HepG2 (cell line): ENCODE measurements around the gene TSGA10. TPM values are rescaled to one million over a fixed set of nuclear protein-coding genes. Genes with fewer than 3 reads are reported as not detected.
"Not testable (repeated sequence)": the region's sequence is repeated elsewhere in the genome, so short reads cannot be mapped to it uniquely, and the experiment has no call there.

Experiments used
- ATAC-seq: fragments of 200-7000 bp; cut with Tn5 transposase; 3 replicates; pipeline ENCODE4 v1.9.1; 2020; ENCODE audit warnings: mild to moderate bottlenecking, moderate library complexity
- BruUV-seq: library from RNA; stranded (reverse); fragments of 400-500 nt; replicated peaks from 2 replicates; lab custom pipeline; 2021; lab: Mats Ljungman, UMichigan
- CTCF ChIA-PET: fragments of 300-600 bp; formaldehyde crosslinking; extraction: SDS; loops from one replicate; lab custom pipeline; 2021; ENCODE audit warnings: low total read pairs, inconsistent platforms, low intra/inter-chr PET ratio; lab: Yijun Ruan, JAX
- POLR2A ChIA-PET: fragments of 350-600 bp; sonication (Branson Sonifier 250); formaldehyde crosslinking; loops from one replicate; lab custom pipeline; 2020; ENCODE audit warnings: antibody characterized with exemption, inconsistent platforms; lab: Yijun Ruan, JAX
- DNase-seq: peaks from one replicate; pipeline ENCODE4 v3.0.0-alpha.2; 2015; ENCODE audit warnings: low spot score
- FAIRE-seq: peaks from 3 replicates; lab custom pipeline; 2011; peaks lifted over from hg19 to GRCh38; lab: Jason Lieb, UNC
- H2AFZ ChIP-seq: one replicate; pipeline ENCODE4 v1.6.1; 2011; ENCODE audit warnings: low read length, inconsistent platforms
- H3K27ac ChIP-seq: fragments of 300-600 bp; 3 replicates; pipeline ENCODE4 v1.8.0; 2011; ENCODE audit warnings: mixed run types, mild to moderate bottlenecking, mixed read lengths, low read length, inconsistent platforms; ENCODE audit not compliant: insufficient read depth; ENCODE audit errors: extremely low read length
- H3K27me3 ChIP-seq, 2 experiments: fragments of 200-600 bp in 1 of 2; 2 replicates in 1 of 2; 3 replicates in 1 of 2; pipeline versions ENCODE4 v1.6.0 to v1.8.0; 2011; ENCODE audit warnings: low read length in 2 of 2, mild to moderate bottlenecking in 2 of 2, moderate library complexity in 2 of 2, inconsistent platforms in 1 of 2; ENCODE audit not compliant: insufficient read depth in 2 of 2, control insufficient read depth in 1 of 2
- H3K36me3 ChIP-seq, 2 experiments: fragments of 200-600 bp in 1 of 2; replicated peaks in 1 of 2; 2 replicates in 1 of 2; 3 replicates in 1 of 2; pipeline versions ENCODE4 v1.5.1 to v1.8.0; 2011; ENCODE audit warnings: low read length in 2 of 2, inconsistent platforms in 1 of 2; ENCODE audit not compliant: insufficient read depth in 2 of 2, control insufficient read depth in 1 of 2
- H3K4me1 ChIP-seq: 2 replicates; pipeline ENCODE4 v1.5.1; 2012; ENCODE audit warnings: low read length, inconsistent platforms; ENCODE audit not compliant: insufficient read depth
- H3K4me2 ChIP-seq: 2 replicates; pipeline ENCODE4 v1.6.0; 2011; ENCODE audit warnings: low read depth, low read length, inconsistent platforms
- H3K4me3 ChIP-seq, 3 experiments: fragments of 200-600 bp in 1 of 3; sonication (generic), shearing (Covaris generic) in 1 of 3; replicated peaks in 1 of 3; 2 replicates each; pipeline ENCODE4 v1.5.1; 2011 to 2016; ENCODE audit warnings: low read length in 3 of 3, inconsistent platforms in 2 of 3, low read depth in 2 of 3, mild to moderate bottlenecking in 2 of 3, control low read depth in 1 of 3, mixed read lengths in 1 of 3; ENCODE audit not compliant: insufficient read depth in 1 of 3
- H3K79me2 ChIP-seq: one replicate; pipeline ENCODE4 v1.6.1; 2011; ENCODE audit warnings: low read length, inconsistent platforms; ENCODE audit not compliant: insufficient read depth
- H3K9ac ChIP-seq: 2 replicates; pipeline ENCODE4 v1.6.0; 2011; ENCODE audit warnings: mild to moderate bottlenecking, low read depth, low read length, inconsistent platforms; ENCODE audit not compliant: insufficient read depth
- H3K9me3 ChIP-seq: 2 replicates; pipeline ENCODE4 v1.5.1; 2012; ENCODE audit warnings: mild to moderate bottlenecking, low read length
- H4K20me1 ChIP-seq: 2 replicates; pipeline ENCODE4 v1.6.0; 2011; ENCODE audit warnings: inconsistent platforms, mild to moderate bottlenecking, low read length, moderate library complexity; ENCODE audit not compliant: insufficient read depth
- FOSL2 ChIP-seq: sonication (generic); formaldehyde crosslinking; IDR thresholded peaks from 2 replicates; pipeline ENCODE4 v1.4.0; 2020; ENCODE audit warnings: missing genetic modification reagents
- ZNF674 ChIP-seq: sonication (generic); formaldehyde crosslinking; IDR thresholded peaks from 2 replicates; pipeline ENCODE4 v1.5.0; 2020; ENCODE audit warnings: low read depth, mild to moderate bottlenecking, missing genetic modification reagents
- ZNF770 ChIP-seq: sonication (generic); formaldehyde crosslinking; IDR thresholded peaks from 2 replicates; pipeline ENCODE4 v1.5.0; 2020; ENCODE audit warnings: mild to moderate bottlenecking, missing genetic modification reagents
- WGBS: methylation state at CpG from one replicate; pipeline ENCODE4 v1.1.6; 2017; ENCODE audit warnings: low lambda C conversion rate; 5-methylcytosine and 5-hydroxymethylcytosine counted together
- in situ Hi-C: cut with HindIII; loops from 2 replicates; pipeline ENCODE4 v1.10.0; 2017; ENCODE audit warnings: low pct_unique_long_range_greater_than_20kb; ENCODE audit not compliant: extremely low pct_ligation_motif_present
- intact Hi-C: fragments of 100-400 bp; cut with micrococcal nuclease; formaldehyde crosslinking; loops from one replicate; pipeline ENCODE4 v1.10.0; 2022; ENCODE audit not compliant: unreplicated experiment
- polyA plus RNA-seq, 8 experiments: library from polyadenylated mRNA; depleted of rRNA in 3 of 8; stranded (reverse) in 7 of 8; unstranded in 1 of 8; fragments of >200 nt; fragmentation: Illumina TruSeq in 4 of 8; extraction: Trizol in 4 of 8; gene quantifications; 2 replicates each; pipeline versions ENCODE4 v1.2.1 to v1.2.3, GENCODE V29; 2011 to 2016; ENCODE audit warnings: low read depth in 4 of 8, missing spikeins in 1 of 8, mixed read lengths in 1 of 8; ENCODE audit not compliant: insufficient read depth in 1 of 8
- total RNA-seq, 5 experiments: library from RNA; depleted of rRNA; stranded (reverse); fragments of >200 nt; fragmentation: Illumina TruSeq; extraction: Trizol; gene quantifications; 2 replicates each; pipeline ENCODE4 v1.2.3, GENCODE V29; 2016; ENCODE audit warnings: low read depth in 1 of 5

TSGA10 gene
- total and polyA plus RNA-seq, 2 of the 13 experiments (the other 11 are each of a cell fraction or from before 2014, with no cell fraction given) = 4.7 to 13.1 TPM

DNA sequence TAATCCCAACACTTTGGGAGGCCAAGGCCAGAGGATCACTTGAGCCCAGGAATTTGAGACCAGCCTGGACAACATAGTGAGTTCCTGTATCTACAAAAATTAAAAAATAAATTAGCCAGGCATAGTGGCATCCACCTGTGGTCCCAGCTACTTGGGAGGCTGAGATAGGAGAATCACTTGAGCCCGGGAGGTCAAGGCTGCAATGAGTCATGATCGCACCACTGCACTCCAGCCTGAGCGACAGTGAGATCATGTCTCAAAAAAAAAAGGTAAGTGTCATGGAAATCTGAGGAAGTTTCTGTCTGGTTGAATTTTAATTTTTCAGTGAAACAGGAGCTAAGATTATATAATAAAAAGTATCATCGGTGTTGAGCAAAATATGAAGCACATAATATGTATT lies 15.7 kb downstream of the TSGA10 start:
- FAIRE-seq = no peak
- no peak for ATAC-seq
- H4K20me1 ChIP-seq = no peaks in the 10 kb centered on the region
- H3K36me3 ChIP-seq = no peaks in the 10 kb centered on the region
- H3K4me3 ChIP-seq = no peak overlapping the region
- H3K27me3 ChIP-seq = no peaks in the 10 kb centered on the region
- no peak for DNase-seq
- WGBS = 95% methylated on average over 4 of the region's 4 CpGs
- H2AFZ ChIP-seq = no peak overlapping the region
- peaks cover 9% of the 10 kb centered on the region for H3K79me2 ChIP-seq
- peak; percentile 73 for TF ChIP-seq FOSL2 (CRISPR knock-in tag)
- TF ChIP-seq ZNF674 (CRISPR knock-in tag) = no peak
- peak; percentile 41; the same call in 1 of the 2 replicates for TF ChIP-seq ZNF770 (CRISPR knock-in tag)
- ChIA-PET POLR2A (interaction anchor here (1.0 kb wide), 1 partner anchor 16 kb away, joined by 4 read pairs; the partner anchor contains the start of genes LIPT1 and TSGA10), CTCF (no interaction called here)
- BruUV-seq = no TSS peak
- no peak overlapping the region for H3K4me2 ChIP-seq
- in situ Hi-C loops (no loop called here), intact Hi-C loops (no loop called here)
- peaks cover 8% of the 10 kb centered on the region for H3K9me3 ChIP-seq
- peaks cover 28% of the 10 kb centered on the region for H3K4me1 ChIP-seq
- no peak overlapping the region for H3K27ac ChIP-seq
- H3K9ac ChIP-seq = no peak overlapping the region

DNA sequence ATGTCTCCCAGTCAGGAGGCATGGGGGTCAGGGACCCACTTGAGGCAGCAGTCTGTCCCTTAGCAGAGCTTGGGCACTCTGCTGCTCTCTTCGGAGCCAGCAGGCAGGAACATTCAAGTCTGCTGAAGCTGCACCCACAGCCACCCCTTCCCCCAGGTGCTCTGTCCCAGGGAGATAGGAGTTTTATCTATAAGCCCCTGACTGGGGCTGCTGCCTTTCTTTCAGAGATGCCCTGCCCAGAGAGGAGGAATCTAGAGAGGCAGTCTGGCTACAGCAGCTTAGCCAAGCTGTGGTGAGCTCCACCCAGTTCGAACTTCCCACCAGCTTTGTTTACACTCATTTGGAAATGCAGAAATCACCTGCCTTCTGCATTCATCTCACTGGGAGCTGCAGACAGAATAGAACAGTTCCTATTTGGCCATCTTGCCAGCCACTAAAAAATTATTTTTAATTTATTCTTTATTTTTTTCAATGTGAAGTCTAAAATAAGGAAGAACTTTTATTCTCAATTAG lies 19.6 kb downstream of the TSGA10 start:
- H3K27me3 ChIP-seq, H3K27ac ChIP-seq, BruUV-seq, DNase-seq, FAIRE-seq, in situ Hi-C loops, H2AFZ ChIP-seq, H3K4me3 ChIP-seq, CTCF ChIA-PET, H3K36me3 ChIP-seq, H3K79me2 ChIP-seq, H3K9ac ChIP-seq, H3K4me2 ChIP-seq, intact Hi-C loops, POLR2A ChIA-PET, H4K20me1 ChIP-seq, ATAC-seq: not testable (repeated sequence)
- WGBS = 85% methylated on average over 2 of the region's 2 CpGs
- peaks cover 17% of the 10 kb centered on the region for H3K4me1 ChIP-seq
- H3K9me3 ChIP-seq = peaks cover 42% of the 10 kb centered on the region
